NCI-H460 (cell line): ENCODE measurements around the gene PARVA. TPM values are rescaled to one million over a fixed set of nuclear protein-coding genes. Genes with fewer than 3 reads are reported as not detected.

Experiments
- DNase-seq: peaks from one replicate; pipeline ENCODE4 v3.0.0-alpha.2; 2016; ENCODE audit warnings: low read depth; ENCODE audit errors: extremely low read depth
- total RNA-seq: library from RNA; depleted of rRNA; stranded (reverse); fragments of >200 nt; shearing (Covaris generic); gene quantifications from 2 replicates; pipeline ENCODE4 v1.2.3, GENCODE V29; 2014

Gene PARVA
- total RNA-seq, 1 experiment from 2014 or later = 9.7 TPM

DNA sequence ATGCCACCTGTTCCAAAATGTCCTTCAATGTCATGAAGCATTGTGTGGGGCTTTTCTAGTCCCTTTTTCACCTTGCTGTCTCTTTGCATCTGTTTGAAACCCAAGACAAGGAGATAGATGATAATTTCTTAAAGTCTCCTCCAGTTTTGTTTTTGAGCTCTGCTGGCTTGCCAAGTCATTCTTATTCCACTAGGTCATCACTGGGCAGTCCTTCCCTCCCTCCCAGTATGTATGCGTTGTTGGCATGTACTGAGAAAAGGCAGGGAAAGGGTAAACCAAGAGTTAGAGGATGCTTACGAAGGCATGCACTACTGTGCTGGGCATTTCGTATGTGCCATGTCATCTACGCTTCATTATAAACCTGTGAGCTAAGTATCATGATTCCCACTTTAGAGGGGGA, 78.6 kb downstream of the PARVA start:
- no peak for DNase-seq

DNA sequence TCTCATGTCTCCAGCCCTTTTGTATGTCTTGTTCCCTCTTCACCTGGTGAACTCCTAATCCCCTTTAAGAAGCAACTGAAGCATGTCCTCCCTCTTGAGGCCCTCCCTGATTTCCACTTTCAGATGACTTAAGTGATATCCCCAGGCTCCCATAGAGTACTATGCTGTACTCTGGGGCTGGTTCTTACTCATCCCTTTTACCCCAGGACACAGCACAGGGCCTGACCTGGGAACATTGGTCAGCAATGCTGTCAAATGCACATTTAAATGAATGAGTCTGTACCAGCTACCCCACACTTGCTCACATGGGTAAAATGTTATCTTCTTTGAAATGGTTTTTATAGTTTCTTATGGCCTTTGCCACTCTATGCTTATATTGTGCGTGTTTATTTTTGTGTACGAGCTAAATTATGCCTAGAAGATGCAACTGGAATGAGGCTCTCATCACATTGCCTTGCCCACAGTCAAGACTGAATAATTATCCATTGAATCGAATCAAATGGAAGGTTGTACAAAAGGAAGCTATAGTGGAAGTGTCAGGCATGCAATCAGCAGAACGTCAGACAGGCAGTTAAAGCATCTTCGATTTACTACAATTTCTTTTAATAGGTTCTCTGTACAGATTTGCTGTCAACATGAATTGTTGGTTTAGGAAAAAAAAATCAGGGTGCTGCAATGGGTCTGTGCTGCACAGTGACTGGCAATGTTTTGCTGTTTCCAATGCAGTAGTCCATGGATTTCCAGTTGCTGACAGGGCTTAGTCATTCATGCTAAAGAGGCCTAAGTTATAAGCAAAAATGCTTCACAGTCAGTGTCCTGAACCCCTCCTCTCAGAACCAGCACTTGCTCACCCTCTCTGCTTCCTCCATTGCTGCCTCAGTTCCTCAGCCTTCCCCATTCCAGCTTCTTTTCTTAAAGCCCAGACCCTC, 79.5 kb downstream of the PARVA start:
- DNase-seq = no peak

DNA sequence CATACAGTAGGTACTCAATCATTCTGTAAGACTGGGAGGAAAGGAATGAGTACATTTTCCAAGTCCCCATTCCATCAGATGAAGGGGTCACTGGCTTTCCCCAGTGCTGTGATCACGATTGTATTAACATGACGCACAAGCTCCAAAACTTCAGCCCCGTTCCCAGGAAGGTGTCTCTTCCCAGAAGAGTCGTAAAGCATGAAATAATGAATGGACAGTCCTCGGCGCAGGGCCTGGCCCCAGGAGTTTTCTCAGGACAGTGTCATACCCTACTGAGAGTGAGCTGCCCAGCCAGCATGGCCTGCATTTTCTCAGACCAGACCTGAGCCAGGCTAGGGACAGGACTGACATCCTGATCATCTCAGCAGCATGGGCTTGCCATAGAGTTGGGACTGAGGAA, 80.7 kb downstream of the PARVA start:
- DNase-seq = no peak

DNA sequence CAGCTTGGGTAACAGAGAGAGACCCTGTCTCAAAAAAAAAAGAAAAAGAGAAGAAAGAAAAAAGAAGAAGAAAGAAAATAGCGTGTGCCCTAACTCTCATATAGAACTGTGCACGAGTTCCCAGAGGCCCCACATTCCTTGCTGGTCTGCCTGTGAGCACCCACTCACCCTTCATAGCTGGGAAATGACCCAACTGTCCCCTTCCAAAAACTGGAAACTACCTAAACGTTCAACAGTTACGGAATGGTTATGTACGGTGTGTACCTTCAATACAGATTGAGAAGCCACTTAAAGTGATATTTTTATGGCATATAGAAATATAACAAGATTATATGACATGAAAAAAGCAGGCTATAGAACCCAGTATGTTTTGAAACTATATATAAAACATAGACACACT, 82.0 kb downstream of the PARVA start:
- no peak for DNase-seq

DNA sequence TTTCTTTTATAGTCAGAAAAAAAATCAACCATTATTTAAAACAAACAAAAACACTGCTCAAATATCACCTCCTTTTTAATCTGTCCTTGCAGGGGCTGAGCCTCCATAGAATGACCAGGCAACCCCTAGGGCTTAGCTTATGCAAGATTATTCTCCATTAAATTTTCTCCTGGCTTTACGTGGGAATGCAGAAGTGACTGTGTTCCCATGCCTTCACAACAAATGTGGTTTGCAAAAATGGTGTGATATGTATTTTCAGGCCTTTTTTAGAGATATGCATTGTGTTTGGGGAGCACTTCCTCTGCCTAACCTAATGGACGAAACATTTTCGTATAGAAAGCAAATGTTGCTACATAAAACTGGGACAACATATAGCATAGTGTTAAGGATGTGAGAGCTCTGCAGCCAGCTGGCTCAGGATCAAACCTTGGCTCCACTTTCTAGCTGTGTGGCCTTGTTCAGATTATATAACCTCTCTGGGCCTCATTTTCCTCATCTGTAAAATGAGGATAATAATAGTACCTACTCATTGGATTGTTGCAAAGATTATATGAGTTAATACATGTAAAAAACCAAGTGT, 82.6 kb downstream of the PARVA start:
- no peak for DNase-seq

DNA sequence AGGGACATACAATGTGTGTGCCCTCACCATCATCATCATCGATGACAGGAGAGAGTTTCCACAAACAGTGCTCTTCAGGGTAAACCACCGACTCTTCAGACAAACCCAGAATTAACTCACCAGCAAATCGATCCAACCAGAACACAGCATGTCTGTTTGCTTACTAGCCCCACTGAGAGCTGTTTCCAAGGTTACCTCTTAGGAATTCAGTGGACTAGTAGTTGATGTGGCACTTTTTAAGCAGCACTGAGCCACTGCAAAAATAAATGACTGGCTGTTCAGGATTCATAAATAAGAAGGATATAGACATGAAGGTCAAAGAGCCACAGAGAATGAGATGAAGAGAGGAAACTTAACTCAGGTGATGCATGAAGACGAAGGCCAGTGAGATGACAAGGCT, 83.1 kb downstream of the PARVA start:
- no peak for DNase-seq

DNA sequence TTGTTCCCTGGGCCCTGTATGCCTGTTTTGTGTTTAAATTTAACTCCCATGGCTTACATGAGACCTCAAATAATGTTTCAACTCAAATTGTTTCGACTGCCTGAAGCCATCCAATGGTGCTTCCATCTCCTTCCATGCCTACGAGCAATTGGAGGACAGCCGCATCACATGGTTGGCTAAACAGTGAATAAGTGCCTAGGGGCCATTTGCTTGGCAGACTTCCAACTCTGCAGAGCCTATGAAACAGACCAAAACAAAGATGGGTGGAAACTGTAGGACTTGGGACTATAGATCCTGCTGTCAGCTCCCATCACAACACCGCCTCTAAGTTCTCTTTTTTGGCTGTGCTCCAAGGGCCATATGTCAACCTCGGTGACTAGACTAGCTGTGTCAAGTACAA, 84.1 kb downstream of the PARVA start:
- DNase-seq = no peak

DNA sequence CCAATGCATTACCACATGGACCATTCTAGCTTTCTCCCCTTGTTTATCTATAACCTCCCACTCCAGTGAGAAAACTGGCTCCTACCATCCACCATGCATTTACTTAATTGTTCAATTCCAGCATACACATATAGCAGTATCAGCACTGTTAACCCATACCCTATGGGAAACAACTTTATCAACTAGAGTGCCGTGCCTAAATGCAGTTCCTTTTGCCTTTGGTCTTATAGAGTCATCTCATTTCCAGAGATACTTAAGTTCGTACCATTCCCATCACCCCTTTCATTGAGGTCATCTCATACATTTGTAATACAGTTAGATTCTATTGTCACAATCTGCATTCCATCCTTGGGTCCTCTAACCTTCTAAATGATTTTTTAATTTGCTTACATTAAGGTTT, 86.9 kb downstream of the PARVA start:
- no peak for DNase-seq

DNA sequence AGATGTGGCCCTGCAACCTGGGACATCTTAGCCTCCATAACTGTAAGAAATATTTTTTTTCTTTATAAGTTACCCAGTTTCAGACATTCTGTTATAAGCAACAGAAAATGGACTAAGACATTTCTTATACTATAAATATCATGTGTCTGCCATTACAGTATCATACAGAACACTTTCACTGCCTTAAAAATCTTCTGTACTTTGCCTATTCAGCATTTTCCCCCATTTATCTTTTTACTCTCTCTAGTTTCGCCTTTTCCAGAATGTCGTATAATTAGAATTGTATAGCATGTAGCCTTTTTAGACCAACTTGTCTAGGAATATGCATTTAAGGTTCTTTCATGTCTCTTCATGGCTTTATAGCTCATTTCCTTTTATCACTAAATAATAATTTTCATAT, 88.0 kb downstream of the PARVA start:
- no peak for DNase-seq

DNA sequence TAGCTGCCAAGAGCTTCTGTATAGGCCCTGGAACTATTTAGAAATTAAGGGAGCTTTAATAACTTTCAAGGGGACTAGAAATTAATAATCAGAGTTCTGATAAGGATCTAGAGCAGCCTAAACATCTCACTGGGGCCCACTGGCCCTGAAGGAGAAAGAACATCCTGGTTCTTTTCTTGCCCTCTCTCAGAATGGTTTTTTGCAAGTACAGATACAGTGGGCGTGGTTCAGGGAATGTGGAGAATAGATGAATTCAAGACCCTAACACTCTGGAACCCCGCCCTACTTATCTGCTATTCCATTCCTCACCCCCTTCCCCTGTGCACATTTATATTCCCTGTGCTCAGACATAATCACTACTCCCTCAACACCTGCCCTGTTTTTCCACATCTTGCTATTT, 90.2 kb downstream of the PARVA start:
- no peak for DNase-seq

DNA sequence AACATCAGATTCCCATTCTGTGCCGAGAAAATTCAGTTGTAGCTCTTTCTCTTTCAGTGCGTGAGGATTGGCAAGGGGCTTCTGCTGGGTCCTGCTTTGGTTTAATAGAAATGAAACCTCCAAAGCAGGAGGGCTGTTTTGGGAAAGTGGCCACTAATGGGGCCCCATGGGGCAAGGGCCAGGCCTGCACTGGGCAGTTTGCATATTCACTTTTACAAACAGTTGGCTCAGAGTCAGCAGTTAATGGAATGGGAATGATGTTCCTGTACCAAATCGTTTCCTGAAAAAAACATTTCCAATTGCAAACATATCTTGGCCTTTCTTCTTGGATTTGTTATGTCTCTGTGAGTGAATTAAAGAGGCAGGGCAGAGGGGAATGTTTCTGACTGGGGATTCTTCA, 92.1 kb downstream of the PARVA start:
- DNase-seq = no peak

DNA sequence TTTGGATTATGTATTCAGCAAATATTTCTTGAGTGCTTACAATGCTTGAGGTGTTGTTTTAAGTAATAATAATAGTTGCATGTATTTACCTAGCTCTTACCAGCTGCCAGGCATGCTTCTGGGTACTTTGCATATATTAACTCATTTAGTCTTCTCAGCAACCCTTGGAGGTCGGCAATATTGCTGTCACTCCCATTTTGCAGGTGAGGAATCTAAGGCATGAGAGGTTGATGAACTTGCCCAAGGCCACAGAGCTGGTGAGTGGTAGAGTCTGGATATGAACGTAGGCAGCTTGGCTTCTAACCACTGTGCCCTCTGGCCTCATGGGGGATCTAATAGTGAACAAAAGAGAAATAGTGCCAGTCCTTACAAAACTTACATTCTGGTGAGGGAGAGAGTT, 92.9 kb downstream of the PARVA start:
- DNase-seq = no peak

DNA sequence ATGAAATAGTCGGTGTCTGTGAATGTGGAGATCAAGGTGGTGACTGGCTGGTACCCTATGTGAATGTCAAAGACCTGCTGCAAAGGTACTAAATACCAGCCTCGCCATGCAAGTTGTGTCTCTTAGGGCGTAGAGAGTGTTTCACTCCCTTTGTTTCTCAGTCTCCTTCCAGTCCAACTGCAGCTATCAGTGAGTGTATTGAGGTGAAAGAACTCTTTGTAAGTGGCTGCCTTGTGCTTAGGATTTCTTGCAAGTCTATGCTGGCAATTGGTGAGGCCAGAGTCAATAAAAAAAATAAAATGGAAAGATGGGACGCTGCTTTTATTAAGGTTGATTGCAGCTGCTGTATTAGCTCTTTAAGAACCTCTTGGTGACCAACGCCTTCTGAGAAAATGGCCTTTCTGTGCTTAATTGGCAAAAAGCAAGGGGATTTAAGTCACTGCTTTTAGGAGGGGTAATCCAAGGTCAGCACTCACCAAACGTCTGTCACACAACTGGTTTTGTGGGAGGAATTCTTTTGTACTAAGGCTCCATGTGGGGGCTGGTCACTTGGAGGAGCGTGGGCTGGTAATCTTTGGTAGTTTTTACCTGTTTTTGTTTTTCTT, 95.1 kb downstream of the PARVA start:
- DNase-seq = no peak

DNA sequence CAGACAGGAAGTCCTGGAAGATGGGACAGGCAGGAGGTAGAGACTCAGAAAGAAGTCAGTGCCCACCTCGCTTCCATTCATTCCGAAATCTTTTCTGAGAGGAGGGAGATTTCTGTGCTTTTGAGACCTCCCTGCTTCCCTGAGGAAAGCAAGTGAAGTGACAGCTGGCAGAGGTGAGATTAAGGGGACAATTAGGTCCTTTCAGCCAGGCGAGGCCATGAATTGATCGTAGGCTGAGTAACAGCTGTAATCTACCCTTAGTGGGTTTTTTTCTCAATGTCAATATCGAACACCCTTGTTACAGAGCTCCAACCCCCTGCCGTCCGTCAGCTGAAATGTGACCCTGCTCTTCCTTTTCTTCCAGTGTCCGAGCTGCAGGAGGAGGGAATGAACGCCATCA, 96.0 kb downstream of the PARVA start:
- DNase-seq = no peak

DNA sequence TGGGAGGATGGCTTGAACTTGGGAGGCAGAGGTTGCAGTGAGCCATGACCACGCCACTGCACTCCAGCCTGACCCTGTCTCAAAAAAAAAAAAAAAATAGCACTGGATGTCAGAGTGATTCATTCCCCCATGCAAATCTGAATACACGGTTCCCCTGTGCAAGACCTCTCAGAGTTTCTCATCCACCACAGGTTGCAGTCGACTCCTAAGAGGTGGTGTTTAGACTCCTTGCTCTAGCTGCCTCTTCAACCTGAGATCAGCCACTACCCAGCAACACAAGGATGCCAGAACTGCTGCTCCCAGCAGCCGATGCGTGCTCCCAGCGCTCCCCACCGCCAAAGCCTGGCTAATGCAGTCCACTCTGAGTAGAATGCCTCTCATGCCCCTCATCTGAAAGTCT, 97.5 kb downstream of the PARVA start:
- DNase-seq = no peak

DNA sequence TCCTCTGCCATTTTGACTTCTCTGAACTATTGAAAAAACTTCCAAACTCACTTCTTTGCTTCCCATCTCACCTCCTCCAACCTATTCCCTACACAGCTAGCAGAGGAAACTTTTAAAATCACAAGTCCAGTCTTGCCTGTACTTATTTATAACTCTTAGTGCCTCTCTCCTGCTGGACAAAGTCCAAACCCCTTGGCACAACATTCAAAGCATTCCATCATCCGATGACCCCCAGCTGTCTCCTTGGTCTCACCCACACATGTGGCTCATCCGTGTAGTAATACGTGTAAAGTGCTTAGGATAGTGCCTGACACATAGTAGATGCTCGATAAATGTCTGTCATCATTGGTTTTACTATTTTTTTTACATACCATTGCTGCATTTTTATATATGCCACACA, 101.4 kb downstream of the PARVA start:
- DNase-seq = no peak

DNA sequence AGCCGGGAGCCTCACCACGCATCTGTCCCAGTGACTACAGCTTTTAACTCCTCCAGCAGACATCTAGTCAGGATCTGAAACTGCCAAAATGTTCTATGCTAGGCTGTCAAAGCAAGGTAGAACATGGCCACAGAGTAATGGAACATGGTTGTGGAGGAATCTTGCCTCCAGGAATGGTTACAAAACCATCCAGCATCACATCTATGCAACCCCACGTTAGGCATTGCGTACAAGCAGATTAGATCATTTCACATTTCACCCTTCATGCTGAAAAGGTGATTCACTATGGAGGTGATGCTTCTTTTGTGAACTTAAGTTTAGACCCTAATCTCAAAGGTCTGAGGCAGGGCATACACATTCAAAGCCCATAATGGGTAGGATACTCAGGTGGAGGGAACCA, 103.0 kb downstream of the PARVA start:
- no peak for DNase-seq

DNA sequence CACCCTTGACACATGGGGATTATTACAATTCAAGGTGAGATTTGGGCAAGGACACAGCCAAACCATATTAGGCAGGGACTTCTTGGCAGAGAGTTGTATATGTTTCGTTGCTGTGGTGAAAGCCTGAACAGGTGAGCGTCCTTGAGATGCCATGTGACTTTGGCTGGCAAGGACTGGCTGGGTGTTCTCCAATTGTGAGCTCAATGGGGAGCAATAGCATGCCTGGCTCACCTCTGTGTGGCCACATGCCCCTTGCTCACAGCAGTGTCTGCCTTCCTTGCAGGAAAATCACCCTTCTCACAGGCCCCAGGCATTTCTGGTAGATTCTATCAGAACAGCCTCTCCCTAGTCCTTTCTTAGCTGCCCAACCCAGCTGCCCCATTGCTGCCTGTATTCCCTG, 105.5 kb downstream of the PARVA start:
- no peak for DNase-seq

DNA sequence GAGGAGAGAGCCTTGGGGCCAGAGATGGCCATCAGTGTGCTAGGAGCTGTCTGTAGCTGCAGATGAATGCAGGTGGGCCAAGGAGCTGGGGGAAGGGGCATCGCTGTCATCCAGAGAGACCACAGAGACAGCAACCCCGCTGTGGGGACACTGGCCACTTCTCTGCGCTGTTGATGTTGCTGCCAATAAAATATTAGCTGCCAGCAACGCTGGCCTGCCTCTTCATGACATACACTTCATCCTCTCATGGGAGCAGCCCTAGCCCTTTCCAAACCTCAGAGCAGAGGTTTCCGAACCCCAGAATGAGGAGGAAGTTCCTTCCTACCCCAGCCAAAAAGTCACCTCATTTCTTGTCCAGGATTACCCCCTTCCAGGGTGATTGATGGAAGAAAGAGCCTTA, 106.2 kb downstream of the PARVA start:
- DNase-seq = no peak

DNA sequence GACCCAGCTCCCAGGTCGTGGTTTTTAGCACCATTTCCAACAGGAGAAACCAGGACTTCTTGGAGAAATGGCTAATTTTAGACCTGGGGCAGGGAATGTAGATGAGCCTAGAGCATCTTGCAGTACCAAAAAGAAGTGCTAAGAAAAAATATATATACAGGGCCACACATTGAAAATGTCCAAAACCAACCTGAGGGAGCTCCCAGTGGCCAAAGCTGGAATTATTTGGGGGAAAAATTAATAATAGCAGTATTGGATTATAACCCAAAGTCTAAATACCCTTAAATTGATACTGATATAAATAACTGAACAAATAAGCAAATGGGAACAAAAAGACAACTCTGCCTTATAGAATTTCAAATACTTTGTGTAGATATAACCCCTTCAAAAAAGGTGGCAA, 108.0 kb downstream of the PARVA start:
- DNase-seq = no peak

DNA sequence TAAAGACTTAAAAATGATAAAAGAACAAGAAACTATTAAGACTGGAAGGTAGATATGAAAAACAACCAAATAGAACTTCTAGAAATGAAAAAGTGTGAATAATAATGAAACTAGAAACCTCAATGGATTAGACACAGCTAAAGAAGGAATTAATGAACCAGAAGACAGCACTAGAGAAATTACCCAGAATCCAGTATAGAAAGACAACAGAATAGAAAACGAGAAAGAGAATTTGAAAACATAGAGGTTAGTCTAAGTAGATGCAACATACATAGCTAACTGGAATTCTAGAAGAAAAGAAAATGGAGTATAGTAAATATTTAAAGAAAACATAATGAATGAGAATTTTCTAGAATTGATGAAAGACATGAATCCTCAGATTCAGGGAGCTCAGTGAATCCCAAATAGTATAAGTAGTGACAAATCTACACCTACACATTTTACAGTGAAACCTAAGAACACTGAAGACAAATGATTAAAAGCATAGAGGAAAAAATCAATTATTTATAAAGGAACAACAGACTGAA, 111.9 kb downstream of the PARVA start:
- no peak for DNase-seq

DNA sequence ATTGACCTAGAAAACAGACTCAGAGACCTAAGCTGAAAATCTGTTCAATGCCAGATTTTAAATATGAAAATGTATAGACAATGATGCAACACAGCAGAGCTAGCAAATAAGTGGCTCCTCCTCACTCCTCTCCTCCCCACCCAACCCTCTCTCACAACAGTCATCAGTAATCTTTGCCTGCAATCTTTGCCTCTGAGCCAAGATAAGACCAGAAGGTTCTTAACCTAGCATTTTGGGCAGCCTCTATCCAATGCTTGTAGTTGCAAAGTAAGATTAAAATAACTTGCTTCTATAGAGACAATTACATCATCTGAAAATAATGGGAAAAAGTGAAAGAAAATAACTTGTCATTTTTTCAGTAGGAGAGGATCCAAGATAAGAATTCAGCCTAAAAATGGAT, 117.3 kb downstream of the PARVA start:
- DNase-seq = no peak
